Measurements from ENCODE around the gene CARD8. TPM values are rescaled to one million over a fixed set of nuclear protein-coding genes. Genes with fewer than 3 reads are reported as not detected.

CARD8 gene
- total RNA-seq, 2 experiments from 2014 or later = 71.1 to 73.1 TPM

- H3K27ac Mint-ChIP-seq = no peak overlapping the region
- CTCF ChIA-PET = no interaction called here
- no peak overlapping the region for H3K4me3 Mint-ChIP-seq
- Histone ChIP-seq H3K27me3 (ENCODE audit: control insufficient read depth in 1 of 2, insufficient read depth in 2 of 2, low read length in 2 of 2) (no peaks in the 10 kb centered on the region), H3K9me3 (ENCODE audit: control insufficient read depth in 1 of 2, insufficient read depth in 1 of 2, low read length in 2 of 2) (peaks cover 8% of the 10 kb centered on the region in 2 experiments), H3K27ac (ENCODE audit: low read depth in 1 of 2, low read length in 2 of 2) (no peak overlapping the region), H3K4me3 (ENCODE audit: low read length) (no peak overlapping the region), H3K4me1 (ENCODE audit: insufficient read depth, low read length) (no peaks in the 10 kb centered on the region), H3K36me3 (ENCODE audit: insufficient read depth, low read length) (no peaks in the 10 kb centered on the region)
- intact Hi-C loops (cut with DNase I, micrococcal nuclease) = no loop called here
- POLR2A ChIA-PET = interaction anchor here (0.6 kb wide), 1 partner anchor 73 kb away, joined by 4 read pairs; the partner anchor contains the start of gene CARD8
- H3K4me1 Mint-ChIP-seq (ENCODE audit: low read depth) = no peaks in the 10 kb centered on the region
- peaks cover 34% of the 10 kb centered on the region for H3K36me3 Mint-ChIP-seq (ENCODE audit: low read depth)
- H3K9me3 Mint-ChIP-seq = peaks cover 6% of the 10 kb centered on the region
- TF ChIP-seq, protein P1, sequence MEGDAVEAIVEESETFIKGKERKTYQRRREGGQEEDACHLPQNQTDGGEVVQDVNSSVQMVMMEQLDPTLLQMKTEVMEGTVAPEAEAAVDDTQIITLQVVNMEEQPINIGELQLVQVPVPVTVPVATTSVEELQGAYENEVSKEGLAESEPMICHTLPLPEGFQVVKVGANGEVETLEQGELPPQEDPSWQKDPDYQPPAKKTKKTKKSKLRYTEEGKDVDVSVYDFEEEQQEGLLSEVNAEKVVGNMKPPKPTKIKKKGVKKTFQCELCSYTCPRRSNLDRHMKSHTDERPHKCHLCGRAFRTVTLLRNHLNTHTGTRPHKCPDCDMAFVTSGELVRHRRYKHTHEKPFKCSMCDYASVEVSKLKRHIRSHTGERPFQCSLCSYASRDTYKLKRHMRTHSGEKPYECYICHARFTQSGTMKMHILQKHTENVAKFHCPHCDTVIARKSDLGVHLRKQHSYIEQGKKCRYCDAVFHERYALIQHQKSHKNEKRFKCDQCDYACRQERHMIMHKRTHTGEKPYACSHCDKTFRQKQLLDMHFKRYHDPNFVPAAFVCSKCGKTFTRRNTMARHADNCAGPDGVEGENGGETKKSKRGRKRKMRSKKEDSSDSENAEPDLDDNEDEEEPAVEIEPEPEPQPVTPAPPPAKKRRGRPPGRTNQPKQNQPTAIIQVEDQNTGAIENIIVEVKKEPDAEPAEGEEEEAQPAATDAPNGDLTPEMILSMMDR (IDR thresholded peaks at IDR 0.05) = no peak
- ATAC-seq (ENCODE audit: poor library complexity) = no peak
- H3K27me3 Mint-ChIP-seq = no peaks in the 10 kb centered on the region
- DNase-seq = no peak
These were observed 73.3 kb downstream of the CARD8 start for GRCh38 chr19:48182434-48182833.

DNA sequence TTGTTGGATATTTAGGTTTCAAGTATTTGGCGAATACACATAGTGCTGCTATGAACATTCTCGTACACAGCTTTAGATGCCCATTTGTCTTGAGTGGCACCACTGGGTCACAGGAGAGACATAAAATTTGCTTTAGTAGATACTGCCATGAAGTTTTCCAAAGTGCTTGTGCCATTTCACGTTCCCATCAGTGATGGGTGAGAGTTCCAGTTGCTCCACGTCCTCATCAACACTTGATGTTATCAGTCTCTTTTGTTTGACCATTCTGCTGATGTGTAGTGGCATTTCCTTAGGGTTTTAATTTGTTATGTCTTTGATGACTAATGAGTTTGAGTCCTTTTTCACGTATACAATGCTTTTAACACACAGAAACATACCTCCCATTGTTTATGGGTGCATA, 74.2 kb downstream of the CARD8 start:
- Histone ChIP-seq H3K4me1 (ENCODE audit: insufficient read depth, low read length) (no peaks in the 10 kb centered on the region), H3K4me3 (ENCODE audit: low read length) (no peak overlapping the region), H3K36me3 (ENCODE audit: insufficient read depth, low read length) (no peaks in the 10 kb centered on the region), H3K27me3 (ENCODE audit: control insufficient read depth in 1 of 2, insufficient read depth in 2 of 2, low read length in 2 of 2) (no peaks in the 10 kb centered on the region), H3K9me3 (ENCODE audit: control insufficient read depth in 1 of 2, insufficient read depth in 1 of 2, low read length in 2 of 2) (peaks cover 8% of the 10 kb centered on the region in 2 experiments), H3K27ac (ENCODE audit: low read depth in 1 of 2, low read length in 2 of 2) (no peak overlapping the region)
- CTCF ChIA-PET = no interaction called here
- intact Hi-C loops (cut with DNase I, micrococcal nuclease) = no loop called here
- TF ChIP-seq, protein P1 (IDR thresholded peaks at IDR 0.05) = no peak
- no peak for ATAC-seq (ENCODE audit: poor library complexity)
- DNase-seq = no peak
- Mint-ChIP-seq H3K27ac (no peak overlapping the region), H3K27me3 (no peaks in the 10 kb centered on the region), H3K4me3 (no peak overlapping the region), H3K36me3 (ENCODE audit: low read depth) (peaks cover 38% of the 10 kb centered on the region), H3K4me1 (ENCODE audit: low read depth) (no peaks in the 10 kb centered on the region), H3K9me3 (peaks cover 6% of the 10 kb centered on the region)
- POLR2A ChIA-PET = no interaction called here

- Mint-ChIP-seq H3K4me3 (no peak overlapping the region), H3K36me3 (ENCODE audit: low read depth) (peaks cover 38% of the 10 kb centered on the region), H3K9me3 (peaks cover under 1% of the 10 kb centered on the region), H3K27ac (no peak overlapping the region), H3K4me1 (ENCODE audit: low read depth) (peaks cover 11% of the 10 kb centered on the region), H3K27me3 (no peaks in the 10 kb centered on the region)
- TF ChIP-seq, protein P1 (IDR thresholded peaks at IDR 0.05) = no peak
- POLR2A ChIA-PET = no interaction called here
- Histone ChIP-seq H3K9me3 (ENCODE audit: control insufficient read depth in 1 of 2, insufficient read depth in 1 of 2, low read length in 2 of 2) (peaks cover 0 to 2% of the 10 kb centered on the region in 2 experiments), H3K27ac (ENCODE audit: low read depth in 1 of 2, low read length in 2 of 2) (no peak overlapping the region), H3K4me3 (ENCODE audit: low read length) (no peak overlapping the region), H3K36me3 (ENCODE audit: insufficient read depth, low read length) (peaks cover 14% of the 10 kb centered on the region), H3K4me1 (ENCODE audit: insufficient read depth, low read length) (peaks cover 4% of the 10 kb centered on the region), H3K27me3 (ENCODE audit: control insufficient read depth in 1 of 2, insufficient read depth in 2 of 2, low read length in 2 of 2) (no peaks in the 10 kb centered on the region)
- CTCF ChIA-PET = no interaction called here
- intact Hi-C loops (cut with DNase I, micrococcal nuclease) = loop anchor here in 1 of 2 experiments (10.0 kb wide), 1 partner anchor 69 kb away; no protein-coding TSS in a partner anchor
- DNase-seq = no peak
- no peak for ATAC-seq (ENCODE audit: poor library complexity)
These were observed 79.5 kb downstream of the CARD8 start for GRCh38 chr19:48176226-48176625.
